Heart left ventricle (tissue), 16 donors: ENCODE data around the gene MCM3AP. TPM values are rescaled to one million over a fixed set of nuclear protein-coding genes. Genes with fewer than 3 reads are reported as not detected.
A peak's percentile ranks its signal among the peaks of the same experiment; 100 is the strongest.

Experiments
- ATAC-seq, 4 donors: fragments of 200-7000 bp; cut with Tn5 transposase; one replicate each; pipeline ENCODE4 v1.9.1; 2020 to 2022; ENCODE audit warnings: moderate library complexity in 4 of 4, mild to moderate bottlenecking in 3 of 4, moderate number of reproducible peaks in 1 of 4
- DNase-seq, 5 donors: peaks; one replicate each; pipeline ENCODE4 v3.0.0-alpha.2; 2020
- H3K27ac ChIP-seq, 12 donors: fragments of 200-600 bp; sonication (generic) in 4 of 12; one replicate each; pipeline versions ENCODE4 v1.5.0 to v1.8.0; 2016 to 2022; ENCODE audit warnings: mild to moderate bottlenecking in 2 of 12
- H3K27me3 ChIP-seq, 9 donors: fragments of 200-600 bp; sonication (generic) in 2 of 9; one replicate each; pipeline versions ENCODE4 v1.5.1 to v1.8.0; 2016 to 2022; ENCODE audit warnings: mild to moderate bottlenecking in 3 of 9
- H3K36me3 ChIP-seq, 9 donors: fragments of 200-600 bp; sonication (generic) in 2 of 9; one replicate each; pipeline versions ENCODE4 v1.5.0 to v1.8.0; 2018 to 2022; ENCODE audit warnings: mild to moderate bottlenecking in 2 of 9
- H3K4me1 ChIP-seq, 12 donors: fragments of 200-600 bp; sonication (generic) in 4 of 12; one replicate each; pipeline versions ENCODE4 v1.5.0 to v1.8.0; 2016 to 2022; ENCODE audit warnings: mild to moderate bottlenecking in 3 of 12
- H3K4me3 ChIP-seq, 12 donors: fragments of 200-600 bp; sonication (generic) in 4 of 12; one replicate each; pipeline versions ENCODE4 v1.5.0 to v1.8.0; 2017 to 2022; ENCODE audit warnings: mild to moderate bottlenecking in 9 of 12, moderate library complexity in 4 of 12
- H3K9me3 ChIP-seq, 12 donors: fragments of 200-600 bp; sonication (generic) in 4 of 12; one replicate each; pipeline versions ENCODE4 v1.5.0 to v1.8.0; 2016 to 2022; ENCODE audit warnings: mild to moderate bottlenecking in 1 of 12
- CTCF ChIP-seq, 12 donors: fragments of 200-600 bp; sonication (generic) in 4 of 12; IDR thresholded peaks; one replicate each; pipeline versions ENCODE4 v1.5.0 to v1.8.0; 2018 to 2022; ENCODE audit warnings: antibody characterized with exemption in 12 of 12, mild to moderate bottlenecking in 5 of 12
- POLR2A ChIP-seq, 2 donors: fragments of 450-650 bp; IDR thresholded peaks; one replicate each; pipeline ENCODE4 v1.6.1; 2017; ENCODE audit warnings: antibody characterized with exemption in 2 of 2, mild to moderate bottlenecking in 2 of 2, moderate library complexity in 2 of 2
- WGBS, 4 donors: extraction: QIAGEN DNeasy Blood & Tissue Kit in 2 of 4; methylation state at CpG; one replicate each; pipeline versions ENCODE4 v1.1.5 to v1.1.7; 2013 to 2018; 5-methylcytosine and 5-hydroxymethylcytosine counted together
- intact Hi-C, 10 donors: fragments of 100-400 bp; cut with DNase I; formaldehyde crosslinking; loops; one replicate each; pipeline versions ENCODE4 v1.11.1 to v1.14.2; 2022
- polyA plus RNA-seq, 2 donors: library from polyadenylated mRNA; stranded (reverse); fragments of 200-250 nt; gene quantifications; one replicate each; pipeline ENCODE4 v1.2.3, GENCODE V29; 2013
- total RNA-seq, 9 donors: library from RNA; depleted of rRNA in 2 of 9; stranded (reverse); fragments of >200 nt in 2 of 9; fragmentation: NEBNext Ultra II Directional in 3 of 9; extraction: Animal tissue kit (Norgen Biotek cat#: 25700) in 3 of 9; gene quantifications; one replicate each; pipeline versions ENCODE4 v1.1.0 to v1.2.4, GENCODE V29; 2016 to 2023
- donor health status: ischemic (EF 13 %, LVEDD 7.1; RV severe dilation, severe dysfunction).
- donor health status: healthy with polysubstance abuse.
- donor health status: DM: no; HTN: yes; CAD: no.
- donor health status: DM: no; HTN: no; CAD: no.
- donor health status: ischemic (EF 25% LVEDD 6.9; RV normal size, moderate dysfunction).
- donor health status: ischemic (EF 25% LVEDD 5.7; RV mildly dilated, moderate dysfunction).
- donor health status: healthy.
- donor health status: DM: yes; HTN: yes; CAD: no.
- donor health status: ischemic (EF 35%, LVEDD 5.7; RV mildly dilated, moderate dysfunction).
- donor health status: nonischemic (EF 11% LVEDD 7.7; RV severe dilation, severe dysfunction).
- donor health status: DM: yes; HTN: yes; CAD: no.
- donor health status: PGD.
- donor health status: ischemic (EF 29% LVEDD 5.4; RV normal size, mild dysfunction).
- donor health status: nonischemic (EF 23%, LVEDD 6.1; RV moderate dilation, normal function).

MCM3AP gene
- total and polyA plus RNA-seq, 11 donors: 24.5 to 69.8 (median 55.3) TPM

- H3K4me3 ChIP-seq: no peak overlapping the region
- H3K27ac ChIP-seq: no peak overlapping the region
- peaks cover 0 to 8% (median 0%) of the 10 kb centered on the region in 12 donors for H3K4me1 ChIP-seq
- ATAC-seq (no peak), DNase-seq (no peak)
- no peaks in the 10 kb centered on the region for H3K27me3 ChIP-seq
- 81 to 90% (median 83%) methylated on average over 13 of the region's 13 CpGs for WGBS, 4 donors
- no peak for TF ChIP-seq CTCF (IDR thresholded peaks at IDR 0.05)
- TF ChIP-seq POLR2A (IDR thresholded peaks at IDR 0.05): no peak
- intact Hi-C loops: no loop called here
- peaks cover 5 to 83% (median 71%) of the 10 kb centered on the region in 9 donors for H3K36me3 ChIP-seq
- H3K9me3 ChIP-seq: no peaks in the 10 kb centered on the region
Measured at GRCh38 chr21:46199436-46200373, 85.7 kb downstream of the MCM3AP start.

GRCh38 chr21:46196733-46197132, 88.7 kb downstream of the MCM3AP start:
- Histone ChIP-seq H3K36me3 (peaks cover 5 to 85% (median 75%) of the 10 kb centered on the region in 9 donors), H3K27me3 (no peaks in the 10 kb centered on the region), H3K4me1 (no peaks in the 10 kb centered on the region), H3K27ac (no peak overlapping the region), H3K4me3 (no peak overlapping the region), H3K9me3 (no peaks in the 10 kb centered on the region)
- WGBS, 4 donors: 90% methylated on average over 20 of the region's 20 CpGs
- TF ChIP-seq POLR2A (IDR thresholded peaks at IDR 0.05) (no peak), CTCF (IDR thresholded peaks at IDR 0.05) (no peak)
- DNase-seq: peak in 1 of 5 donors; percentile 11
- intact Hi-C loops: no loop called here
- ATAC-seq: no peak

GRCh38 chr21:46195595-46196195, 89.7 kb downstream of the MCM3AP start:
- no peak for TF ChIP-seq CTCF (IDR thresholded peaks at IDR 0.05)
- no peak for TF ChIP-seq POLR2A (IDR thresholded peaks at IDR 0.05)
- Histone ChIP-seq H3K4me3 (no peak overlapping the region), H3K27ac (no peak overlapping the region), H3K4me1 (peaks cover 0 to 8% (median 0%) of the 10 kb centered on the region in 12 donors), H3K36me3 (peaks cover 5 to 91% (median 78%) of the 10 kb centered on the region in 9 donors), H3K27me3 (no peaks in the 10 kb centered on the region), H3K9me3 (no peaks in the 10 kb centered on the region)
- 90 to 94% (median 94%) methylated on average over 18 to 20 of the region's 20 CpGs for WGBS, 4 donors
- intact Hi-C loops: no loop called here
- DNase-seq (peak in 1 of 5 donors; percentile 42), ATAC-seq (no peak)
